H9 (cell line): Measurements from ENCODE around the gene PRRT2. TPM values are rescaled to one million over a fixed set of nuclear protein-coding genes. Genes with fewer than 3 reads are reported as not detected.

Experiments
- DNase-seq: peaks from one replicate; pipeline ENCODE4 v3.0.0-alpha.2; 2017
- H2AFZ ChIP-seq: one replicate; pipeline ENCODE4 v1.6.1; 2013; ENCODE audit warnings: mild to moderate bottlenecking, low read length, control low read depth, moderate library complexity
- H2AK5ac ChIP-seq: 2 replicates; pipeline ENCODE4 v1.6.1; 2013; ENCODE audit warnings: low read length, control low read depth, mixed read lengths; ENCODE audit not compliant: insufficient read length
- H2BK120ac ChIP-seq: one replicate; pipeline ENCODE4 v1.6.1; 2013; ENCODE audit warnings: low read depth, mild to moderate bottlenecking, low read length, control low read depth, inconsistent platforms; ENCODE audit not compliant: poor library complexity, severe bottlenecking
- H2BK12ac ChIP-seq: 2 replicates; pipeline ENCODE4 v1.6.1; 2013; ENCODE audit warnings: low read length, control low read depth, mixed read lengths, low read depth; ENCODE audit not compliant: insufficient read length
- H2BK15ac ChIP-seq: 2 replicates; pipeline ENCODE4 v1.6.1; 2013; ENCODE audit warnings: low read depth, low read length, control low read depth
- H2BK20ac ChIP-seq: one replicate; pipeline ENCODE4 v1.6.1; 2013; ENCODE audit warnings: low read depth, mild to moderate bottlenecking, low read length, control low read depth, inconsistent platforms; ENCODE audit not compliant: poor library complexity, severe bottlenecking
- H2BK5ac ChIP-seq: 2 replicates; pipeline ENCODE4 v1.6.1; 2013; ENCODE audit warnings: low read length, control low read depth, mixed read lengths; ENCODE audit not compliant: insufficient read length
- H3K14ac ChIP-seq: 2 replicates; pipeline ENCODE4 v1.6.1; 2013; ENCODE audit warnings: low read length, control low read depth; ENCODE audit not compliant: insufficient read depth
- H3K18ac ChIP-seq: 2 replicates; pipeline ENCODE4 v1.6.1; 2013; ENCODE audit warnings: low read depth, mild to moderate bottlenecking, mixed read lengths, low read length, control low read depth; ENCODE audit not compliant: insufficient read length
- H3K23ac ChIP-seq: 2 replicates; pipeline ENCODE4 v1.6.1; 2013; ENCODE audit warnings: low read length, control low read depth, mixed read lengths, low read depth; ENCODE audit not compliant: insufficient read length
- H3K23me2 ChIP-seq: 2 replicates; pipeline ENCODE4 v1.6.1; 2013; ENCODE audit warnings: low read depth, mild to moderate bottlenecking, mixed read lengths, low read length, control low read depth; ENCODE audit not compliant: insufficient read length, poor library complexity, severe bottlenecking
- H3K27ac ChIP-seq: 2 replicates; pipeline ENCODE4 v1.5.1; 2013; ENCODE audit warnings: low read length, control low read depth, mixed read lengths, low read depth; ENCODE audit not compliant: insufficient read length
- H3K27me3 ChIP-seq: 2 replicates; pipeline ENCODE4 v1.6.1; 2013; ENCODE audit warnings: low read length, control low read depth, inconsistent platforms; ENCODE audit not compliant: insufficient read depth
- H3K4ac ChIP-seq: 2 replicates; pipeline ENCODE4 v1.6.1; 2013; ENCODE audit warnings: low read depth, mild to moderate bottlenecking, control low read depth, inconsistent platforms, low read length, moderate library complexity
- H3K4me1 ChIP-seq: 2 replicates; pipeline ENCODE4 v1.6.1; 2013; ENCODE audit warnings: low read length, control low read depth, inconsistent platforms; ENCODE audit not compliant: insufficient read depth
- H3K4me2 ChIP-seq: 2 replicates; pipeline ENCODE4 v1.6.1; 2013; ENCODE audit warnings: low read length, control low read depth, mixed read lengths; ENCODE audit not compliant: insufficient read length, insufficient read depth
- H3K56ac ChIP-seq: 2 replicates; pipeline ENCODE4 v1.6.1; 2013; ENCODE audit warnings: low read depth, mild to moderate bottlenecking, mixed read lengths, low read length, control low read depth; ENCODE audit not compliant: insufficient read length
- H3K79me1 ChIP-seq: 2 replicates; pipeline ENCODE4 v1.6.1; 2013; ENCODE audit warnings: low read depth, mild to moderate bottlenecking, moderate library complexity, low read length, control low read depth, inconsistent platforms; ENCODE audit not compliant: insufficient read depth, poor library complexity, severe bottlenecking
- H3K79me2 ChIP-seq: 2 replicates; pipeline ENCODE4 v1.6.1; 2013; ENCODE audit warnings: low read length, control low read depth, inconsistent platforms; ENCODE audit not compliant: insufficient read depth
- H3K9ac ChIP-seq: 2 replicates; pipeline ENCODE4 v1.6.1; 2013; ENCODE audit warnings: low read length, control low read depth, mixed read lengths; ENCODE audit not compliant: insufficient read length; ENCODE audit errors: extremely low read depth
- H3K9me3 ChIP-seq: one replicate; pipeline ENCODE4 v1.6.1; 2013; ENCODE audit warnings: low read depth, low read length, inconsistent platforms; ENCODE audit not compliant: control insufficient read depth
- H3T11ph ChIP-seq: one replicate; pipeline ENCODE4 v1.6.1; 2013; ENCODE audit warnings: mild to moderate bottlenecking, low read length, control low read depth, inconsistent platforms
- H4K20me1 ChIP-seq: one replicate; pipeline ENCODE4 v1.6.1; 2013; ENCODE audit not compliant: control insufficient read depth, insufficient read length, insufficient read depth
- H4K5ac ChIP-seq: 2 replicates; pipeline ENCODE4 v1.6.1; 2013; ENCODE audit warnings: low read depth, mild to moderate bottlenecking, mixed read lengths, low read length, control low read depth; ENCODE audit not compliant: insufficient read length
- H4K8ac ChIP-seq: replicated peaks from 2 replicates; pipeline ENCODE4 v1.6.1; 2013; ENCODE audit warnings: low read length, control low read depth, mixed read lengths, low read depth; ENCODE audit not compliant: insufficient read length
- H4K91ac ChIP-seq: 2 replicates; pipeline ENCODE4 v1.6.1; 2013; ENCODE audit warnings: low read depth, mild to moderate bottlenecking, moderate library complexity, mixed read lengths, low read length, control low read depth; ENCODE audit not compliant: insufficient read length
- H3K27ac Mint-ChIP-seq, 3 experiments: 2 replicates in 2 of 3; 3 replicates in 1 of 3; pipeline ENCODE4 v1.8.0; 2020 to 2021; ENCODE audit warnings: mixed read lengths in 3 of 3, mild to moderate bottlenecking in 1 of 3, moderate library complexity in 1 of 3
- H3K27me3 Mint-ChIP-seq: 2 replicates; pipeline ENCODE4 v1.8.0; 2021; ENCODE audit warnings: low read depth, mild to moderate bottlenecking, moderate library complexity, mixed read lengths
- H3K36me3 Mint-ChIP-seq, 3 experiments: 2 replicates in 2 of 3; 3 replicates in 1 of 3; pipeline ENCODE4 v1.8.0; 2020 to 2021; ENCODE audit warnings: low read depth in 3 of 3, mixed read lengths in 3 of 3; ENCODE audit not compliant: insufficient read depth in 1 of 3
- H3K4me1 Mint-ChIP-seq, 2 experiments: 2 replicates each; pipeline ENCODE4 v1.8.0; 2020; ENCODE audit warnings: mixed read lengths in 2 of 2
- H3K4me3 Mint-ChIP-seq, 2 experiments: 2 replicates in 1 of 2; 3 replicates in 1 of 2; pipeline ENCODE4 v1.8.0; 2020 to 2021; ENCODE audit warnings: mild to moderate bottlenecking in 2 of 2, mixed read lengths in 2 of 2, moderate library complexity in 1 of 2
- H3K9me3 Mint-ChIP-seq, 2 experiments: 2 replicates in 1 of 2; 3 replicates in 1 of 2; pipeline ENCODE4 v1.8.0; 2020; ENCODE audit warnings: mild to moderate bottlenecking in 2 of 2, mixed read lengths in 2 of 2, moderate library complexity in 1 of 2
- CTCF ChIP-seq: fragments of 200-600 bp; sonication (generic); conservative IDR thresholded peaks from 3 replicates; pipeline ENCODE4 v1.8.0; 2021; ENCODE audit warnings: antibody characterized with exemption, mild to moderate bottlenecking
- WGBS: extraction: QIAGEN DNeasy Blood & Tissue Kit; methylation state at CpG from one replicate; pipeline ENCODE4 v1.1.7; 2013; ENCODE audit warnings: missing lambda C conversion rate, low lambda C conversion rate, mixed read lengths; ENCODE audit not compliant: insufficient read length; ENCODE audit errors: extremely low coverage; 5-methylcytosine and 5-hydroxymethylcytosine counted together
- total RNA-seq: library from RNA; stranded (reverse); gene quantifications from 2 replicates; pipeline ENCODE4 v1.2.1, GENCODE V29; 2021

The PRRT2 gene
- total RNA-seq, 1 experiment from 2014 or later, result 14.6 TPM

- Mint-ChIP-seq H3K27me3 (no peaks in the 10 kb centered on the region; the same call in 1 of the 2 replicates), H3K9me3 (no peaks in the 10 kb centered on the region; a peak in 1 of 5 replicates), H3K4me3 (peak overlapping the region; percentile 85), H3K27ac (peak overlapping the region; percentile 70 to 98 (median 94)), H3K36me3 (peaks cover 12 to 45% (median 20%) of the 10 kb centered on the region in 3 experiments), H3K4me1 (peaks cover 47 to 57% of the 10 kb centered on the region in 2 experiments)
- no peak overlapping the region for H2AK5ac ChIP-seq
- H2BK12ac ChIP-seq, result no peak overlapping the region
- no peak overlapping the region for H4K8ac ChIP-seq
- H3K56ac ChIP-seq, result no peak overlapping the region
- H4K5ac ChIP-seq, result no peak overlapping the region
- no peaks in the 10 kb centered on the region; the same call in 1 of the 2 replicates for H3K4me1 ChIP-seq
- TF ChIP-seq CTCF, result no peak
- no peak overlapping the region for H2AFZ ChIP-seq
- H2BK5ac ChIP-seq, result no peak overlapping the region
- H3T11ph ChIP-seq, result no peak overlapping the region
- H3K27me3 ChIP-seq, result no peaks in the 10 kb centered on the region
- peak overlapping the region; percentile 85 for H3K4me2 ChIP-seq
- no peak overlapping the region for H4K91ac ChIP-seq
- WGBS, result no CpG with 5 or more reads among the region's 25 CpGs
- no peak overlapping the region for H2BK20ac ChIP-seq
- peaks cover 37% of the 10 kb centered on the region for H3K23me2 ChIP-seq
- no peak overlapping the region for H3K23ac ChIP-seq
- H3K9ac ChIP-seq, result peak overlapping the region; percentile 10
- no peak overlapping the region; the same call in 1 of the 2 replicates for H3K14ac ChIP-seq
- H3K18ac ChIP-seq, result no peak overlapping the region
- H2BK120ac ChIP-seq, result no peak overlapping the region
- no peak overlapping the region for H3K27ac ChIP-seq
- DNase-seq, result no peak
- H4K20me1 ChIP-seq, result no peaks in the 10 kb centered on the region
- no peaks in the 10 kb centered on the region for H3K79me1 ChIP-seq
- H2BK15ac ChIP-seq, result no peak overlapping the region
- peaks cover 2% of the 10 kb centered on the region; the same call in 1 of the 2 replicates for H3K79me2 ChIP-seq
- no peak overlapping the region for H3K4ac ChIP-seq
- no peaks in the 10 kb centered on the region for H3K9me3 ChIP-seq
Measured at GRCh38 chr16:29808219-29808900, 3.6 kb upstream of the PRRT2 start.
